ENCODE data around the gene LEMD2.

LEMD2 gene

GRCh38 chr6:33728438-33728837 lies 60.5 kb downstream of the LEMD2 start:
- Mint-ChIP-seq H3K9me3 (no peaks in the 10 kb centered on the region), H3K27me3 (peaks cover 60% of the 10 kb centered on the region), H3K27ac (ENCODE audit: low read depth) (no peak overlapping the region), H3K4me1 (peaks cover 4% of the 10 kb centered on the region), H3K36me3 (ENCODE audit: insufficient read depth) (peaks cover 2% of the 10 kb centered on the region), H3K4me3 (no peak overlapping the region)
- no peak for ATAC-seq (replicated peaks; ENCODE audit: extremely low read depth, poor library complexity, severe bottlenecking)
- DNase-seq (ENCODE audit: low spot score in 2 of 2) = no peak

- Mint-ChIP-seq H3K27me3 (peaks cover 61% of the 10 kb centered on the region), H3K27ac (ENCODE audit: low read depth) (no peak overlapping the region), H3K4me1 (peaks cover 4% of the 10 kb centered on the region), H3K9me3 (no peaks in the 10 kb centered on the region), H3K36me3 (ENCODE audit: insufficient read depth) (peaks cover 2% of the 10 kb centered on the region), H3K4me3 (no peak overlapping the region)
- no peak for ATAC-seq (replicated peaks; ENCODE audit: extremely low read depth, poor library complexity, severe bottlenecking)
- no peak for DNase-seq (ENCODE audit: low spot score in 2 of 2)
Observed at GRCh38 chr6:33727932-33728331, 61.0 kb downstream of the LEMD2 start.

GRCh38 chr6:33727126-33727525 lies 61.8 kb downstream of the LEMD2 start:
- no peak overlapping the region for H3K27ac Mint-ChIP-seq (ENCODE audit: low read depth)
- H3K4me3 Mint-ChIP-seq = no peak overlapping the region
- DNase-seq (ENCODE audit: low spot score in 2 of 2) = no peak
- no peaks in the 10 kb centered on the region for H3K9me3 Mint-ChIP-seq
- peaks cover 63% of the 10 kb centered on the region for H3K27me3 Mint-ChIP-seq
- H3K36me3 Mint-ChIP-seq (ENCODE audit: insufficient read depth) = peaks cover 2% of the 10 kb centered on the region
- H3K4me1 Mint-ChIP-seq = peaks cover 4% of the 10 kb centered on the region
- ATAC-seq (replicated peaks; ENCODE audit: extremely low read depth, poor library complexity, severe bottlenecking) = no peak

- Mint-ChIP-seq H3K27me3 (peaks cover 65% of the 10 kb centered on the region), H3K9me3 (no peaks in the 10 kb centered on the region), H3K36me3 (ENCODE audit: insufficient read depth) (peaks cover 2% of the 10 kb centered on the region), H3K4me3 (no peak overlapping the region), H3K4me1 (peaks cover 4% of the 10 kb centered on the region), H3K27ac (ENCODE audit: low read depth) (no peak overlapping the region)
- DNase-seq (ENCODE audit: low spot score in 2 of 2) (no peak), ATAC-seq (replicated peaks; ENCODE audit: extremely low read depth, poor library complexity, severe bottlenecking) (no peak)
Observed at GRCh38 chr6:33726696-33727095, 62.2 kb downstream of the LEMD2 start.

- ATAC-seq (replicated peaks; ENCODE audit: extremely low read depth, poor library complexity, severe bottlenecking) (no peak), DNase-seq (ENCODE audit: low spot score in 2 of 2) (no peak)
- H3K27me3 Mint-ChIP-seq = peaks cover 64% of the 10 kb centered on the region
- peaks cover 2% of the 10 kb centered on the region for H3K36me3 Mint-ChIP-seq (ENCODE audit: insufficient read depth)
- peaks cover 4% of the 10 kb centered on the region for H3K4me1 Mint-ChIP-seq
- no peak overlapping the region for H3K4me3 Mint-ChIP-seq
- H3K27ac Mint-ChIP-seq (ENCODE audit: low read depth) = no peak overlapping the region
- no peaks in the 10 kb centered on the region for H3K9me3 Mint-ChIP-seq
Observed at GRCh38 chr6:33725891-33726673, 62.8 kb downstream of the LEMD2 start.

- no peaks in the 10 kb centered on the region for H3K9me3 Mint-ChIP-seq
- peaks cover 2% of the 10 kb centered on the region for H3K36me3 Mint-ChIP-seq (ENCODE audit: insufficient read depth)
- peaks cover 62% of the 10 kb centered on the region for H3K27me3 Mint-ChIP-seq
- no peak overlapping the region for H3K4me3 Mint-ChIP-seq
- no peak for ATAC-seq (replicated peaks; ENCODE audit: extremely low read depth, poor library complexity, severe bottlenecking)
- DNase-seq (ENCODE audit: low spot score in 2 of 2) = no peak
- H3K4me1 Mint-ChIP-seq = peaks cover 4% of the 10 kb centered on the region
- no peak overlapping the region for H3K27ac Mint-ChIP-seq (ENCODE audit: low read depth)
Observed at GRCh38 chr6:33725222-33725621, 63.7 kb downstream of the LEMD2 start.

GRCh38 chr6:33724102-33725023 lies 64.6 kb downstream of the LEMD2 start:
- Mint-ChIP-seq H3K27me3 (peaks cover 67% of the 10 kb centered on the region), H3K4me3 (no peak overlapping the region), H3K9me3 (no peaks in the 10 kb centered on the region), H3K36me3 (ENCODE audit: insufficient read depth) (peaks cover 2% of the 10 kb centered on the region), H3K27ac (ENCODE audit: low read depth) (no peak overlapping the region), H3K4me1 (peaks cover 4% of the 10 kb centered on the region)
- ATAC-seq (replicated peaks; ENCODE audit: extremely low read depth, poor library complexity, severe bottlenecking) = no peak
- DNase-seq (ENCODE audit: low spot score in 2 of 2) = no peak

GRCh38 chr6:33723371-33724085 lies 65.4 kb downstream of the LEMD2 start:
- H3K9me3 Mint-ChIP-seq = no peaks in the 10 kb centered on the region
- H3K36me3 Mint-ChIP-seq (ENCODE audit: insufficient read depth) = peaks cover 2% of the 10 kb centered on the region
- H3K27ac Mint-ChIP-seq (ENCODE audit: low read depth) = no peak overlapping the region
- H3K4me3 Mint-ChIP-seq = no peak overlapping the region
- ATAC-seq (replicated peaks; ENCODE audit: extremely low read depth, poor library complexity, severe bottlenecking) (no peak), DNase-seq (ENCODE audit: low spot score in 2 of 2) (no peak)
- H3K27me3 Mint-ChIP-seq = peaks cover 72% of the 10 kb centered on the region
- H3K4me1 Mint-ChIP-seq = peaks cover 4% of the 10 kb centered on the region

- no peak for ATAC-seq (replicated peaks; ENCODE audit: extremely low read depth, poor library complexity, severe bottlenecking)
- no peak overlapping the region for H3K27ac Mint-ChIP-seq (ENCODE audit: low read depth)
- peaks cover 70% of the 10 kb centered on the region for H3K27me3 Mint-ChIP-seq
- H3K4me1 Mint-ChIP-seq = peaks cover 4% of the 10 kb centered on the region
- no peaks in the 10 kb centered on the region for H3K9me3 Mint-ChIP-seq
- H3K36me3 Mint-ChIP-seq (ENCODE audit: insufficient read depth) = peaks cover 2% of the 10 kb centered on the region
- no peak overlapping the region for H3K4me3 Mint-ChIP-seq
- no peak for DNase-seq (ENCODE audit: low spot score in 2 of 2)
Observed at GRCh38 chr6:33722103-33722623, 66.8 kb downstream of the LEMD2 start.

- Mint-ChIP-seq H3K27me3 (peaks cover 64% of the 10 kb centered on the region), H3K4me3 (no peak overlapping the region), H3K9me3 (no peaks in the 10 kb centered on the region), H3K36me3 (ENCODE audit: insufficient read depth) (peaks cover 2% of the 10 kb centered on the region), H3K27ac (ENCODE audit: low read depth) (no peak overlapping the region), H3K4me1 (peaks cover 4% of the 10 kb centered on the region)
- ATAC-seq (replicated peaks; ENCODE audit: extremely low read depth, poor library complexity, severe bottlenecking) (no peak), DNase-seq (ENCODE audit: low spot score in 2 of 2) (no peak)
Observed at GRCh38 chr6:33721508-33721907, 67.4 kb downstream of the LEMD2 start.

Measured in central memory CD8-positive, alpha-beta T cell (primary cell).